Activated CD4-positive, alpha-beta T cell treated with anti-CD3 and anti-CD28 coated beads, Interleukin-2, amount 50 U/mL, for 4 hours (primary cell): ENCODE measurements around the gene ARHGAP26.

Source experiments
- DNase-seq, 2 experiments: peaks; one replicate each; pipeline ENCODE4 v3.0.0-alpha.2; 2020

Gene ARHGAP26, protein sequence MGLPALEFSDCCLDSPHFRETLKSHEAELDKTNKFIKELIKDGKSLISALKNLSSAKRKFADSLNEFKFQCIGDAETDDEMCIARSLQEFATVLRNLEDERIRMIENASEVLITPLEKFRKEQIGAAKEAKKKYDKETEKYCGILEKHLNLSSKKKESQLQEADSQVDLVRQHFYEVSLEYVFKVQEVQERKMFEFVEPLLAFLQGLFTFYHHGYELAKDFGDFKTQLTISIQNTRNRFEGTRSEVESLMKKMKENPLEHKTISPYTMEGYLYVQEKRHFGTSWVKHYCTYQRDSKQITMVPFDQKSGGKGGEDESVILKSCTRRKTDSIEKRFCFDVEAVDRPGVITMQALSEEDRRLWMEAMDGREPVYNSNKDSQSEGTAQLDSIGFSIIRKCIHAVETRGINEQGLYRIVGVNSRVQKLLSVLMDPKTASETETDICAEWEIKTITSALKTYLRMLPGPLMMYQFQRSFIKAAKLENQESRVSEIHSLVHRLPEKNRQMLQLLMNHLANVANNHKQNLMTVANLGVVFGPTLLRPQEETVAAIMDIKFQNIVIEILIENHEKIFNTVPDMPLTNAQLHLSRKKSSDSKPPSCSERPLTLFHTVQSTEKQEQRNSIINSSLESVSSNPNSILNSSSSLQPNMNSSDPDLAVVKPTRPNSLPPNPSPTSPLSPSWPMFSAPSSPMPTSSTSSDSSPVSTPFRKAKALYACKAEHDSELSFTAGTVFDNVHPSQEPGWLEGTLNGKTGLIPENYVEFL

DNA sequence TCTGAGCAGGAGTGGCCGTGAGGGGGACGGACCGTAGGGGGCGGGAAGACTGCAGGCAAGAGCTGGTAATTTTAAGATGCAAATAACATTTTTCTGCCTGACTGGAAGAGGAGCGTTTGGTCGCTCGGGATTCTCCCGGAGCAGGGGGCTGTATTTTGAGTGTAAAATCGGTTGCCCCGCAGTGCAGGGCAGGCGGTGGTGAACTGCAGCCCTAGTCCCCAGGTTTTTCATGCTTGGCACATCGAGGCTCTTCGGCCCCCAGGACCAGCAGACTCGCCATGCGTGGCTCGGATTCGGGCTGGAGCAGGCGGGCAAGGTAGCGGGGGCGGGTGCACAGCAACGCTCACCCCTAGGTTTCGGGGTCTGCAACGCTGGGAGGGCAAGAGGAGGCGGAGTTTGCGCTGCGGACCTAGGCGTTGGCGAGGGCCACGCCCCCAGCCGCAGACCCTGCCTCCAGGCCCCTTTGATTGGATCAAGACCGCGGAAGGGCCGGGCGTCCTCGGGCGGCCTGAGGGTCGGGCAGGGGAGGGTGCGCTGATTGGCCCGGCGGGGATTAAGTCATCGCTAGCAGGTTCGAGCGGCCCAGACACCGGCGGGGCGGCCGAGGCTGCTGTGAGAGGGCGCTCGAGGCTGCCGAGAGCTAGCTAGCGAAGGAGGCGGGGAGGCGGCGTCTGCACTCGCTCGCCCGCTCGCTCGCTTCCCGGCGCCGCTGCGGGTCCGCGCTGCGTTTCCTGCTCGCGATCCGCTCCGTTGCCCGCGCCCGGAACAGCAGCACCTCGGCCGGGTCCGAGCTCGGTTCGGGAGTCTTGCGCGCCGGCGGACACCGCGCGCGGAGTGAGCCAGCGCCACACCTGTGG lies at the start of gene ARHGAP26:
TSS of gene ARHGAP26 (plus strand) at position 585 of the 857 bp plus-strand sequence. CDS start 385 bp downstream, outside the sequence.
- DNase-seq: peak; percentile 88 to 90

DNA sequence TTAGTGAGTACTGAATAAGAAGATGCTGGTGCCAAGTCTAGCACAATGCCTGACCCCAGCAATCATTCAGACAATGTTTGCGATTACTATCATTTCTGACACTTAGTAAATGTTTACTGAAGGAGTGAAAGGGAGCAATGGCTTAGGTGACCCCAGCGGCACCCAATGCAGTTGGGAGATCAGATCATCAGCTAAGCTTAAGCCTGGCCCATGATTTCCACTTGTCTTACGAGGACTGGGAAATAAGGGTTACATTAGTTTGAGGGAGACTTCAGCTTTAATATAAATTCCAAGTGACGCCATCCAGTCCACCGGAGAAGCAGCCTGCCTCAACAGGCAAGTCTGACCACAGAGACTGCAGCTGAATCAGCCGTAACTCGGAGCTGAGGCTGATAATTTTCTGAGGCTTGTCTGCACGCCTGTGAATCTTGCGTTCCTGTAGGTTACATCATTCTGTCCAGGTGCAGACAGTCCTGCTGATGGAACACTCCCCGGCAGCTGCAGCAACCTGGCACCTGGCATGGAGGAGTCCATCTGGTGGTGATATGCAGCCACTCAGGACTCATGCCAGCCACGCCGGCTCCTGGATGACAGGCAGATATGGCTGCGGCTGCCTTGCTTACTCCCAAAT lies 49.4 kb upstream of the ARHGAP26 start:
- DNase-seq: no peak

- no peak for DNase-seq
Measured at GRCh38 chr5:142722146-142722545, 48.0 kb upstream of the ARHGAP26 start.

- DNase-seq: no peak
Measured at GRCh38 chr5:142722896-142723295, 47.3 kb upstream of the ARHGAP26 start.

- DNase-seq: no peak
Measured at GRCh38 chr5:142724821-142725220, 45.4 kb upstream of the ARHGAP26 start.

DNA sequence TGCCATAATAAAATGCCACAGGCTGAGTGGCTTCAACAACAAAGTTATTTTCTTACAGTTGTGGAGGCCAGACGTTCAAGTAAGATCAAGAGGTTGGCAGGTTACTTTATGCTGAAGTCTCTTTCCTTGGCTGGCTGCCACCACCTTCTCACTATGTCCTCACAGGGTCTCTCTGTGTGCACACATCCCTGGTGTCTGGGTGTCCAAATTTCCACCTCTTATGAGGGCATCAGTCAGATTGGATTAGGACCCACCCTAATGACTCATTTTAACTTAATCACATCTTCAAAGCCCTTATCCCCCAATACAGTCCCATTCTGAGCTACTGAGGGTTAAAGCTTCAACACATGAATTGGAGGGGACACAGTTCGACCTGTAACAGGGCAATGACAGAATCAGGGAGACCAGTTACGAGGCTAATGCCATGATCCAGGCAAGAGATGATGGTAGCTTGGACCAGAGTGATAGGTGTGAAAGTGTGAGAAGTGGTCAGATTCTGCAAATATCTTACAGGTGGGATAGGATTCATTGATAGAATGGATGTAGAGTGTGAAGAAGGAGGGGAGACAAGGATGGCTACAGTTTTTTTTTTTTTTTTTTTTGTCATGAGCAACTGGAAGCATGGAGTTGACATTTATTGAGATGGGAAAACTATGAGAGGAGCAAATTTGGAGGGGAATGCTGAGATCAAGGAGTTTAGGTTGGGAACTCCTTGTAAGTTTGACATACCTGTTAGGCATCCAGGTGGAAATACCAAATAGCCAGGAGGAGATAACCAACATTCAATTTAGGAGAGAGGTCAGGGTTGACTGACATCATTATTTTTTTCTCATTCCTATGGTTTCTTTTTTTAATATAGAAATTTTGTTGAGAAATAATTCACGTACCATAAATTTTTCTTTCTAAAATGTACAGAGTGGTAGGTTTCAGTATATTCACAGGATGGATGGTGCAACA lies 44.7 kb upstream of the ARHGAP26 start:
- no peak for DNase-seq

DNA sequence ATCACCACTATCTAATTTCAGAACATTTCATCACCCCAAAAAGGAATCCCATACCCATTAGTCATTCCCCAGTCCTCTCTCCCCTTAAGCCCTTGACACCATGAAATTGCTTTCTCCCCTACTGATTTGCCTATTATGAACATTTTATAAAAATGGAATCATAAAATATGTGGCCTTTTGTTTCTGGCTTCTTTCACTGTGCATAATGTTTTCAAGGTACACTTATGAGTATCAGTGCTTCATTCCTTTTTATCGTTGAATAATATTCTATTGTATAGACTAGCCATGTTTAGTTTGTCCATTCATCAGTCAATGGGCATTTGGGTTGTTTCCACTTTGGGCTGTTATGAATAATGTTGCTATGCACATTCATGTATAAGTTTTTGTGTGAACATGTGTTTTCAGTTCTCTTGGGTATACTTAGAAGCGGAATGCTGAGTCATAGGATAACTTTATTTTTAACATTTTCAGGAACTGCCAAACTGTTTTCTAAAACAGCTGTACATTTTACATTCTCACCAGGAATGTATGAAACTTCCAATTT lies 43.9 kb upstream of the ARHGAP26 start:
- DNase-seq: no peak

- DNase-seq: no peak
Measured at GRCh38 chr5:142727735-142728047, 42.5 kb upstream of the ARHGAP26 start.

GRCh38 chr5:142735323-142736246 lies 34.6 kb upstream of the ARHGAP26 start:
- no peak for DNase-seq

GRCh38 chr5:142736247-142736632 lies 33.9 kb upstream of the ARHGAP26 start:
- no peak for DNase-seq

GRCh38 chr5:142737179-142737578 lies 33.0 kb upstream of the ARHGAP26 start:
- no peak for DNase-seq

DNA sequence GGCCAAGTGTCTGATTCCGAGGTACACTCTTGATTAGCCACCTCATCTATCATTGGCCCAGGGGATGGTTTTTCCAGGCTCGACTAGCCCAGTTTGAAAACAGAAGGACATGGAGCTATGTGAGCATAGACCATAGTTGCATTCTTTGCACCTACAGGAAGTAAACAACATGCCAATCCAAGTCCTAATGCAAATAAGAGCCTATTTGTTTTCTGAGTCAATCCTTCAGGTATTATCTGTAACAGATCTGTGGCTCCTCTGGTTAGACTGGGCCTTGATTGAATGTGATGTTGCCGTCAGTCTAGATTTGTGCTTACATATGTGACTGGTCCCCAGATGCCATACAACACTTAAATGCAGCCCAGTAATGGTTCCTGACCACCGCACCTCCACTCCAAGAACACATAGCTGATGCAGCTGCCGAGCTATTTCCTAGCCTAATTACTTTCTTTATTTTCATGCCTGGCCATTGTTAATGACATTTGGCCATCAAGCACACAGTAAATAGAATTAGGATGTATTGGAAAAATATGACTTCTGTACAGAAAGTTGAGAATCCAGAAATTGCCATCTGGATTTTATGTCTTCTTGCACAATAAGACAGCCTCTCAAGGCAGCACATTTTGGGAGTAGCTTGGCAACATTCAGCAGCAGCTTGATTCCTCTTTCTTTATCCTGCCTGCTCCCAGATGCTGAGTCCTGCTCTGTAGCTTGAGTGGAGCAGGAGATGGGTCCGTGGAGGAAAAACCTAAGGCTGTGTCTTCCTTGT lies 29.5 kb upstream of the ARHGAP26 start:
- no peak for DNase-seq

GRCh38 chr5:142743592-142744441 lies 26.4 kb upstream of the ARHGAP26 start:
- DNase-seq: no peak

DNA sequence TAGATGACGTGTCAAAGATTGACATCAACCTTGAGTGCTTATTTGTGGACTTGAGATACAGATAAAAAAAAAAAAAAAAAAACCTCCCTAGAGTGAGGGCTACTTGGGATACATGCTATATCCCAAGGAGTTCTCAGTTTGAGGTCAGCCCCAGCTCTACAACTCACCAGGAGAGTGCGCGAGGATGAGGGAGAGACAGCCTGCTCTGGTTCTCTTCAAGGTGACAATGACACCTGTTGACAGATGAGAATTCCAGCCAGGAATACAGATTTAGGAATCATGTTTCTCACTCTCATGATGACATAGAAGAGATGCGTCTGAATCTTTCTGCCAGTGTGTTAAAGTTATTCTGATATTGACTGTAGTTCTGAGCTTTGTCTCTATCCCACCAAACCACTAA lies 24.9 kb upstream of the ARHGAP26 start:
- no peak for DNase-seq

- DNase-seq: no peak
Measured at GRCh38 chr5:142746532-142747433, 23.4 kb upstream of the ARHGAP26 start.

DNA sequence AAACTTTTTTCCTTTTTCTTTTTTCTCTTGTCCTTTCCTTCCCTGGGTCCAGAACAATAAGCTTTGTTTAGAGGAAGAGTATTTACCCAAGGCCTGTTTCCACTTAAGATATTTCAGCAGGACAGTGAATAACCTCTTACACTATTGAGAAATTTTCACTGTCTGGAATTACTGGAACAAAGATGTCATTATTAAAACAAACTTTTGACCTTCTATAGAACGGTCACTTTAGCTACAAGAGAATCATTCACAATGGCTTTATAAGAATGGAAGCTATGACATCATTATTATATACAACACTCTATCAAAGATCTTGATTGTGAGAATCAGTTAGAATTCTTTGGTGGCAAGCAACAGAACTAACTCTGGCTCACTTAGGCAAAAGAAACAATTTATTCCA lies 22.0 kb upstream of the ARHGAP26 start:
- DNase-seq: no peak

DNA sequence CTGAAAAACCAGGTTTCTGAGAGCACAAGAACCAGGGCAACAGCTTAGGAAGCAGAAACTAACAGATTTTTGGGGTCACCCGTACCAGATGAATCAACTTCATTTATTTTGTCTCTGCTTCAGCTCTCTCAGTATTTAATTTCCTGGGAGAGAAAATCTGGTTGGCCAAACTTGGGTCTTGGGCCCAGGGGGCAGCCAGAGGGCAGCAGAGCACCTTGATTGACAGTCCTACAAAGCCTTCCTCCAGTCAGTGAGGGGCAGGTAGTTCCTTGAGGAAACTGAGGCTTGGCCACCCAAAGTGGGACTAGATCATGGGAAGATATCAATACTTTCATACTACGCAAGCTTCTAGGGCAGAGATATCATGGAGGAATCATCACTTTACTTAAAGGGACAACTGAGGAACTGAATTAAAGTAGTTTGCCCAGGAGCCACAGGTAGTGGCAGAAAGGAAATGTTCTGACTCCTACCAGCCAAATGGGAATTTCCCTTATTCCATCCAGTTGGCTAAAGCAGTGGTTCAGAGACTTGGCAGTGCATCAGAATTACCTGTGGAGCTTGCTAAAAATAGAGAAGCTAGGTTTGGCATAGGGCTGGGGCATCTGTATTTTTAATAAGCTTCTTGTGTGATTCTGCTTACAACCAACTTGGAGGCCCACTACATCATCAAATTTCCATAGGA lies 21.5 kb upstream of the ARHGAP26 start:
- peak; percentile 35 to 37 for DNase-seq
